ENCODE data around the gene DDX10. TPM values are rescaled to one million over a fixed set of nuclear protein-coding genes. Genes with fewer than 3 reads are reported as not detected.

DDX10 gene
- total and polyA plus RNA-seq, 9 of the 15 experiments (the other 6 are each of a cell fraction or from before 2014, with no cell fraction given), result 33.9 to 94.6 (median 50.7) TPM

DNA sequence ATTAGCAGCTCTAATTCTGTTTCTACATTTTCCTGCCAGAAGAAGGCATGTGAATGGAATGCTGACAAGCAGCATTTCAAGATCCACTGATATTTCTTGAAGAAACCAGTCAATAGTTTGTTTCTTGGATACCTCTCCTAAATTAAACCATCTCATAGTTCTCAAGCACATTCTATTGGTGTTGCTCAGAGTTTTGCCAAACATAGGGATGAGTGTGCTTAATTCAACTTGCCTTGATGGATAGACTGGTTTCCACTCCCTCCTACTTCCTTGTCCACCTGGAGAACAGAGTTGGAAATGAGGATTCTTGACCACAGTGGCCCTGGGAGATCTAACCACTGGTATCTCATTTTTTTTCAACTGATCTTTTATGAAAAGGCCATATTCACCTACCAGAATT, 29.8 kb upstream of the DDX10 start:
- no TSS peak for BruUV-seq (replicated peaks)
- H3K9ac ChIP-seq (ENCODE audit: insufficient read depth in 1 of 2, low read depth in 2 of 2, low read length in 2 of 2), result no peak overlapping the region
- 0 out of 2 replicates have a peak overlapping the region, but pooled peaks have one; percentile 8 for H2AFZ ChIP-seq (ENCODE audit: low read depth, low read length)
- H3K27ac ChIP-seq (ENCODE audit: extremely low read depth, low read depth, low read length), result no peak overlapping the region
- POLR2A ChIA-PET, result no interaction called here
- H3K9me1 ChIP-seq (ENCODE audit: control insufficient read depth, insufficient read depth, low read length), result no peaks in the 10 kb centered on the region
- no peaks in the 10 kb centered on the region for H4K20me1 ChIP-seq (replicated peaks; ENCODE audit: control insufficient read depth, insufficient read depth, low read length)
- DNase-seq (ENCODE audit: extremely low read depth in 1 of 4, low spot score in 3 of 4) (no peak), FAIRE-seq (no peak), ATAC-seq (no peak)
- no peaks in the 10 kb centered on the region for H3K9me3 ChIP-seq (replicated peaks; ENCODE audit: control insufficient read depth, insufficient read depth, low read depth, low read length)
- CTCF ChIA-PET (ENCODE audit: low intra/inter-chr PET ratio), result interaction anchor here (0.5 kb wide), 1 partner anchor 313 kb away, joined by 3 read pairs; no protein-coding TSS in a partner anchor
- no peaks in the 10 kb centered on the region for H3K36me3 ChIP-seq (ENCODE audit: control insufficient read depth, insufficient read depth, low read length)
- in situ Hi-C loops (cut with MboI) (no loop called here), intact Hi-C loops (cut with micrococcal nuclease) (no loop called here)
- no peaks in the 10 kb centered on the region; a peak in 2 of 5 replicates for H3K4me1 ChIP-seq (replicated peaks in 1 of 2; ENCODE audit: control insufficient read depth in 2 of 2, insufficient read depth in 2 of 2, low read length in 2 of 2)
- H3K4me2 ChIP-seq (ENCODE audit: insufficient read depth, low read length), result no peak overlapping the region
- H3K27me3 ChIP-seq (ENCODE audit: control insufficient read depth in 2 of 2, insufficient read depth in 2 of 2, low read length in 2 of 2), result no peaks in the 10 kb centered on the region
- no peak overlapping the region for H3K4me3 ChIP-seq
- TF ChIP-seq RUNX1 (IDR thresholded peaks at IDR 0.05; ENCODE audit: low read depth) (no peak), MTA2 (IDR thresholded peaks at IDR 0.05; ENCODE audit: low read depth) (no peak), CC2D1A (IDR thresholded peaks at IDR 0.05) (no peak), TARDBP (IDR thresholded peaks at IDR 0.05) (no peak), IFI16 (CRISPR knock-in tag; IDR thresholded peaks at IDR 0.05) (no peak)
- TF ChIP-seq, protein P1, sequence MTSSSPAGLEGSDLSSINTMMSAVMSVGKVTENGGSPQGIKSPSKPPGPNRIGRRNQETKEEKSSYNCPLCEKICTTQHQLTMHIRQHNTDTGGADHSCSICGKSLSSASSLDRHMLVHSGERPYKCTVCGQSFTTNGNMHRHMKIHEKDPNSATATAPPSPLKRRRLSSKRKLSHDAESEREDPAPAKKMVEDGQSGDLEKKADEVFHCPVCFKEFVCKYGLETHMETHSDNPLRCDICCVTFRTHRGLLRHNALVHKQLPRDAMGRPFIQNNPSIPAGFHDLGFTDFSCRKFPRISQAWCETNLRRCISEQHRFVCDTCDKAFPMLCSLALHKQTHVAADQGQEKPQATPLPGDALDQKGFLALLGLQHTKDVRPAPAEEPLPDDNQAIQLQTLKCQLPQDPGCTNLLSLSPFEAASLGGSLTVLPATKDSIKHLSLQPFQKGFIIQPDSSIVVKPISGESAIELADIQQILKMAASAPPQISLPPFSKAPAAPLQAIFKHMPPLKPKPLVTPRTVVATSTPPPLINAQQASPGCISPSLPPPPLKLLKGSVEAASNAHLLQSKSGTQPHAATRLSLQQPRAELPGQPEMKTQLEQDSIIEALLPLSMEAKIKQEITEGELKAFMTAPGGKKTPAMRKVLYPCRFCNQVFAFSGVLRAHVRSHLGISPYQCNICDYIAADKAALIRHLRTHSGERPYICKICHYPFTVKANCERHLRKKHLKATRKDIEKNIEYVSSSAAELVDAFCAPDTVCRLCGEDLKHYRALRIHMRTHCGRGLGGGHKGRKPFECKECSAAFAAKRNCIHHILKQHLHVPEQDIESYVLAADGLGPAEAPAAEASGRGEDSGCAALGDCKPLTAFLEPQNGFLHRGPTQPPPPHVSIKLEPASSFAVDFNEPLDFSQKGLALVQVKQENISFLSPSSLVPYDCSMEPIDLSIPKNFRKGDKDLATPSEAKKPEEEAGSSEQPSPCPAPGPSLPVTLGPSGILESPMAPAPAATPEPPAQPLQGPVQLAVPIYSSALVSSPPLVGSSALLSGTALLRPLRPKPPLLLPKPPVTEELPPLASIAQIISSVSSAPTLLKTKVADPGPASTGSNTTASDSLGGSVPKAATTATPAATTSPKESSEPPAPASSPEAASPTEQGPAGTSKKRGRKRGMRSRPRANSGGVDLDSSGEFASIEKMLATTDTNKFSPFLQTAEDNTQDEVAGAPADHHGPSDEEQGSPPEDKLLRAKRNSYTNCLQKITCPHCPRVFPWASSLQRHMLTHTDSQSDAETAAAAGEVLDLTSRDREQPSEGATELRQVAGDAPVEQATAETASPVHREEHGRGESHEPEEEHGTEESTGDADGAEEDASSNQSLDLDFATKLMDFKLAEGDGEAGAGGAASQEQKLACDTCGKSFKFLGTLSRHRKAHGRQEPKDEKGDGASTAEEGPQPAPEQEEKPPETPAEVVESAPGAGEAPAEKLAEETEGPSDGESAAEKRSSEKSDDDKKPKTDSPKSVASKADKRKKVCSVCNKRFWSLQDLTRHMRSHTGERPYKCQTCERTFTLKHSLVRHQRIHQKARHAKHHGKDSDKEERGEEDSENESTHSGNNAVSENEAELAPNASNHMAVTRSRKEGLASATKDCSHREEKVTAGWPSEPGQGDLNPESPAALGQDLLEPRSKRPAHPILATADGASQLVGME (CRISPR knock-in tag; IDR thresholded peaks at IDR 0.05), result no peak
- TF ChIP-seq, protein P2, sequence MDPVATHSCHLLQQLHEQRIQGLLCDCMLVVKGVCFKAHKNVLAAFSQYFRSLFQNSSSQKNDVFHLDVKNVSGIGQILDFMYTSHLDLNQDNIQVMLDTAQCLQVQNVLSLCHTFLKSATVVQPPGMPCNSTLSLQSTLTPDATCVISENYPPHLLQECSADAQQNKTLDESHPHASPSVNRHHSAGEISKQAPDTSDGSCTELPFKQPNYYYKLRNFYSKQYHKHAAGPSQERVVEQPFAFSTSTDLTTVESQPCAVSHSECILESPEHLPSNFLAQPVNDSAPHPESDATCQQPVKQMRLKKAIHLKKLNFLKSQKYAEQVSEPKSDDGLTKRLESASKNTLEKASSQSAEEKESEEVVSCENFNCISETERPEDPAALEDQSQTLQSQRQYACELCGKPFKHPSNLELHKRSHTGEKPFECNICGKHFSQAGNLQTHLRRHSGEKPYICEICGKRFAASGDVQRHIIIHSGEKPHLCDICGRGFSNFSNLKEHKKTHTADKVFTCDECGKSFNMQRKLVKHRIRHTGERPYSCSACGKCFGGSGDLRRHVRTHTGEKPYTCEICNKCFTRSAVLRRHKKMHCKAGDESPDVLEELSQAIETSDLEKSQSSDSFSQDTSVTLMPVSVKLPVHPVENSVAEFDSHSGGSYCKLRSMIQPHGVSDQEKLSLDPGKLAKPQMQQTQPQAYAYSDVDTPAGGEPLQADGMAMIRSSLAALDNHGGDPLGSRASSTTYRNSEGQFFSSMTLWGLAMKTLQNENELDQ (CRISPR knock-in tag; IDR thresholded peaks at IDR 0.05; ENCODE audit: borderline replicate concordance), result no peak
- H3K79me2 ChIP-seq (ENCODE audit: control insufficient read depth, insufficient read depth, low read length), result no peaks in the 10 kb centered on the region
